GM19025 (cell line): ENCODE measurements around the gene SPINK2.

ENCODE experiments used
- ATAC-seq: cut with Tn5 transposase; IDR thresholded peaks from one replicate; pipeline ENCODE4 v1.9.1; 2021; ENCODE audit warnings: mild to moderate bottlenecking, low read depth, moderate library complexity; ENCODE audit not compliant: unreplicated experiment

Gene SPINK2

GRCh38 chr4:56803471-56803870, 18.0 kb downstream of the SPINK2 start:
- ATAC-seq, result no peak

DNA sequence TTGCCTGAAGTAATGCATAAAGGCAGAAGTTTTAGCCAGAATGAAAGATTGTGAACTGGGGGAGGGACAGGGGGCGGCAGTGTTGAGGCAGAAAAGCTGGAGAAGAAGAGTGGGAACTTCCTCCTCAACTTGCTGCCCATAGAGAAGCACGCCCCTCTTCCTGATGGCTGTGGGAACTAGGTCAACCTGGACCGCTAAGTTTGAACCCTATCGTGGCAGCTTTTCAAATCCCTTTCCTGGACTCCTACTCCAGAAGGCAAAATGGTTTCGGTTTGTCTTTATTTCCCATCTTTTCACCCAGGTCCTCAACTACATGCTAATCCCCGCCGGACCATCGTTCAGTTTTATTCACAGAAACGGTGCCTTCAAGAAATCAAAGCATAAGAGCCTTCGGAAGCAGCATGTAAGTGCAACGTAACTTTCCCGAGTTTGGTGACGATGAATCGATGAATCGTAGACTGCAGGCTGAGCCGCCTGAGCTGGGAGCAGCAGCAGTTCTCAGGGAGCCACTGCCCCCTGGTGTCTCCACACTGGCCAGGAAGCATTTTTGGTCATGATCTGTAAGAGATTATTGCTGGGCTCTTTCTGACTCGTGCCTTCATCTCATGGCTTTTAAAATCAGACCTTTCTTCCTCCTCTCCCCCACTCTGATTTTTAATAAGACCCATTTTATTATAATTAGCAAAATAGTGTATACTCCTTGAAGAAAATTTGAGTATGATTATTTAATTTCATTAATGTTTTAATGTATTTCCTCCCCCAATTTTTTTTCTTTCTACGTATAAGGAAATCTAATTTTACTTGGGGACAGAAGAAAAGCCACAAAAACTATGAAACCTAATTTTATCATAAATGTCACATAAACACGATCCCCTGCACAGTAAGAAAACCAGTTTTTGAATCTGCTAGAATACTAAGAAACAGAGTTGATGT, 21.4 kb downstream of the SPINK2 start:
- peak; percentile 92 for ATAC-seq

- ATAC-seq, result no peak
Measured at GRCh38 chr4:56799161-56799759, 22.2 kb downstream of the SPINK2 start.

DNA sequence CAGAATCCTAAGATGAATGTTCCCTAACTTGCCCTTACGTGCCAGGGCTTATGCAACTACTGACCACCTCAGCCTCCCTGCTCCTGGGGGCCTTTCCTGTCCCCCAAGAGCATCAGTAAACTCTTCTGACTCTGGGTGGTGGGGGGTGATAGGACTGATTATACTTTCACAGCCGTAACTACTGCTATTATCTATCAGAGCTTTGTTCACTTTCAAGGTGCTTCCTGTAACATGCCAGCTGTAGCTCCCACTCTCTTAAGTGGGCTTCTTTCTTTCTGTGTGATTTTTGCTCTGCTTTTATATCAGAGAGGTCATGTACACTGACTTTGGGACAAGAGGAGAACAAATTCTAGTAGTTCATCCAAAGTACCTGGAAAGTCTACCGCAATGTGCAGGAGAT, 25.3 kb downstream of the SPINK2 start:
- ATAC-seq, result no peak

DNA sequence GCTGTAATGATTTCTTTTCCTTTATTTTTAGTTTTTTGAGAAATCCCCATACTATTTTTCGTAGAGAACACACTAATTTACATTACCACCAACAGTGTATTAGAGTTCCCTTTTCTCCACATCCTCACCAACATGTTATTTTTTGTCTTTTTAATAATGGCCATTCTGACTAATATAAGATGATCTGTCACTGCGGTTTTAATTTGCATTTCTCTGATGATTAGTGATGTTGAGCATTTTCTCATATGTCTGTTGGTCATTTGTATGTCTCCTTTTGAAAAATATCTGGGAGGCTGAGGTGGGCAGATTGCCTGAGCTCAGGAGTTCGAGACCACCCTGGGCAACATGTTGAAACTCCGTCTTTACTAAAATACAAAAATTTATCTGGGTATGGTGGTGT, 30.2 kb downstream of the SPINK2 start:
- ATAC-seq, result no peak

- ATAC-seq, result no peak
Measured at GRCh38 chr4:56790691-56791091, 30.8 kb downstream of the SPINK2 start.

DNA sequence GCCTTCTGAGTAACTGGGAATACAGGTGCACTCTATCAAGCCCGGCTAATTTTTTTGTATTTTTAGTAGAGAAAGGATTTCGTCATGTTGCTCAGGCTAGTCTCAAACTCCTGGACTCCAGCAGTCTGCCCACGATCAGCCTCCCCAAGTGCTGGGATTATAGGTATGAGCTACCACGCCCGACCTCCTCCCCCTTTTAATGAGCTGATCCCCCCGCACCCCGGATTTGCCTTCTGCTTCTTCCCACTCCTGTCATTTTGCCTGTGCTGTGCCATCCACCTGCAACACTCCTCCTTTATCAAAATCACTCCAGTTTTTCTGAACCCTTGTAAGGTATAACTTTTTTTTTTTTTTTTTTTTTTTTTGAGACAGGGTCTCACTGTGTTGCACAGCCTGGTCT, 33.4 kb downstream of the SPINK2 start:
- no peak for ATAC-seq

DNA sequence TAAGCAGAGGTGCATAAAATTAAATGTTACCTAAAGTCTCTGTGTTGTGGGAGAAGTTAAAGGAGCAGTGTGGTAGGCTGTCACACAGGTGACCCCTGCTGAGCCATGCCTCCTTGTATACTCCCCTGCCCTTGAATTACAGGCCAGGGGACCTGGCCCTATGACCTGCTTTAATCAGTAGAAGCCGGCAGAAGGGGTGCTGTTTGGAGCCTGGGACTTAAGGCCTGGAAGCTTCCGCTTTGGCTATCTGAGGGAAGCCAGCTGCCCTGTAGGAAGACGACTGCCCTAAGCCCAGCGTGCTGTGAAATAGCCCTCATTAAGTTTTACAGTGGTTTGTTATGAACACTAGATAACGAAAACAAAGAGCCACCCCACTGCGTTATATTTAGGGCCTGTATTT, 34.1 kb downstream of the SPINK2 start:
- no peak for ATAC-seq

DNA sequence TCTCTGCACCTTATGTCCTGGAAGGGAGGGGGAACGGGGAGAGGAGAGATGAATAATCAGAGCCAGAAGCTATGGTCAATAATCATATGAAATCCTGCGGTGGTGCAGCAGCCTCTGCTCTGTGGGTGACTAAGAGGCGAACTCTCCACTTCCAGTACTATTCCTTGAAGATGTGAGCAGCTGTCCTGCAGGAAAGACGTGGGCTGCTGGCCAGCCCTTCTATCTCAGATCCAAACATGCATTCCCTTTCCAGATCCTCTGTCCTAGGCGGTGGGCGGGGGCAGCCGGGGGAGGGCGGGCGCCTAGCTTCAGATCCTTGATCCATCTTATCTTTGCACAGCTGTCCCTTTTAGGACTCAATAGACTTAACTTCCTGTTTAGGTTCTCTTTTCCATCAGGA, 34.5 kb downstream of the SPINK2 start:
- ATAC-seq, result no peak

- no peak for ATAC-seq
Measured at GRCh38 chr4:56783986-56784385, 37.5 kb downstream of the SPINK2 start.

DNA sequence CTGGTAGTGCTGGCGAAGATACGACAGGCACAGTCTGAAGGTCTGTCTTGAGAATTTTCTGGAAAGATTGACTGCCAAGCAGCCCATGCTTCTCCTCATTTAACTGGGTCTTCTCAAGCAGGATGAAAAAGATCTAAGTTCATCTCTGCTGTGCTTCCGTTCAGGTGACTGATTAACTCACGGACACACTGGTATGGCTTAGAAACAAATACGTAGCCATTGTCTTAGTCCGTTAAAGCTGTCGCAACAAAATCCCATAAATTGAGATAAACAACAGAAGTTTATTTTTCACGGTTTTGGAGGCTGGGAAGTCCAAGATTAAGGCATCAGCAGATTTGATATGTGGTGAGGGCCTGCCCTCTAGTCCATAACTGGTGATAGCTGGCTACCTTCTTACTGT, 39.5 kb downstream of the SPINK2 start:
- no peak for ATAC-seq

DNA sequence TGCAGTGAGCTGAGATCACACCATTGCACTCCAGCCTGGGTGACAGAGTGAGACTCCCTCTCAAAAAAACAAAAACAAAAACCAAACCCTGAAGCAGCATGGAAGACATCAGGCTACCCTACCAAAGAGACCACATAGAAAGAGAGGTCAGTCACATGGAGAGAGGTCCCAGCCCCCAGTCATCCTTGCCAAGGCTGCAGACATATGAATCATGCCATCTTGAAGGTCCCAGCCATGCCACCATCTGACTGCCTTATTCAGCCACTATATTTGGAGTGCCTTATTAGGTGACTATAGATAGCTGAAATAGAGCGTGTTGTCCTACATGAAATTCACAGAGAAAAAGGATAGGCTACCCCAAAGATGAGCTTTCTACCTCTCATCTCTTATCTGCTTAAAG, 48.2 kb downstream of the SPINK2 start:
- ATAC-seq, result no peak

- ATAC-seq, result no peak
Measured at GRCh38 chr4:56772134-56772533, 49.4 kb downstream of the SPINK2 start.

DNA sequence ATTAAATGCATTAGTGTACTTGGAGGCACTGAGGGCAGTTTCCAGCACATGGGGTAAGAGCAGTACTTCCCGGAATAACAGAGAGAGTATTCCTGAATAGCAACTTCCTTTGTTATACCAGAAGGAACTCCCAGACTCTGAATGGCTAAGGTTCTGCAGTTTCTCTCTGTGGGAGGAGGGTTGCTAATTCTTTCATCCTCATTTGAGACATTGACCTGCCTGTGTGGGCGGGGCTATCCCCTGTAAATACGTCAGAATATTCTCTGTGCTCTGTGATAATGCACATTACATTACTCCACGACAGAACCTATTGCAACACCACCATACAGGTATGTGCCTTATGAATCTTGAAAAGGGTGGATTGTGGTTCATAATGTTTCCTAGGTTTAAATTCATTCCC, 52.7 kb downstream of the SPINK2 start:
- ATAC-seq, result no peak

DNA sequence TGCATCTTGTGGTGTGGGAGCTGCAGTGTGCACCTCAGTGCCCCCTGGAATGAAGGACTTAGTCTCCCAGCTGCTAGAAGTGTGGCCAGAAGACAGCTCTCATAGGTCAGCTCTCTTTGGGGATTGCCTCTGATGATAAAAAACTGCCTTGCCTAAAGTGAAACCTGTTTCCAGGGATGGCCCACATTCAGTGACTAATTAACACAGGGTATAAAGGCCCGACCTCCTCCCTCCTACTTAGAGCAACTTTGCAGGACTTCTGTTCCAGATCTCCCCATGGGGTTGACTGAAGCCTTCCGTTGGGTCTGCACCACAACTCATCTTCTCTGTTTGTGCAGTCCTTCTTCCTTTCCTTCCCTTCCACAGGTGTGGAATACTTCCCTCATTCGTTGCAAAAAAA, 53.2 kb downstream of the SPINK2 start:
- ATAC-seq, result no peak

DNA sequence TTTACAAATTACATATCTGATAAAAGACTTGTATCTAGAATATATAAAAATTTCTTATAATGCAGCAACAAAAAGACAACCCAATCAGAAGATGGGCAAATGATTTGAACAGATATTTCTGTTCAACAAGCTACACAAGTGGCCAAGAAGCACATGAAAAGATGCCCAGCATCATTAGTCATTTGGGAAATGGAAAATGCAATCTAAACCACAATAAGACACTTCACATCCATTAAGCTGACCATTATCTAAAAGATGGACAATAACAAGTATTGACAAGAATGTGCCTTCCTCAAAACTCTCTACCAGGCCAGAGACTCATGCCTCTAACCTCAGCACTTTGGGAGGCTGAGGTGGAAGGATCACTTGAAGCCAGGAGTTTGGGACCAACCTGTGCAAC, 53.9 kb downstream of the SPINK2 start:
- ATAC-seq, result no peak

- ATAC-seq, result no peak
Measured at GRCh38 chr4:56764775-56765174, 56.7 kb downstream of the SPINK2 start.

DNA sequence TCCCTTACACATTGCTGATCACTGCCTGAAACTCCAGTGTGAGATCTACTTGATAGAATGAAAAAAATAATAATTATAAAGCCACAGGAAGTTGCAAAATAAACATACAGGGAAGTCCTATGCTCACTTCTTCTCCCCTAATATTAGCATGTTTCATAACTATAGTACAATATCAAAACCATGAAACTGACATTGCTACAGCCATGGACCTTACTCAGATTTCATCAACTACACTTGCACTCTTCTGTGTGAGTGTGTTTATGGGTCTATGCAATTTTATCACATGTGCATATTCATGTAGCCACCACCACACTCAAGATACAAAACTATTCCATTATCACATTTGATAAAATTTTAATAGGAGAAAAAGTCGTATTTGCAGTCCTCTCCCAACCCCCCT, 57.3 kb downstream of the SPINK2 start:
- no peak for ATAC-seq

- ATAC-seq, result no peak
Measured at GRCh38 chr4:56762484-56763250, 58.8 kb downstream of the SPINK2 start.

- ATAC-seq, result no peak
Measured at GRCh38 chr4:56760183-56760582, 61.3 kb downstream of the SPINK2 start.
